Measurements from ENCODE around the gene IL13RA1. TPM values are rescaled to one million over a fixed set of nuclear protein-coding genes. Genes with fewer than 3 reads are reported as not detected.
A peak's percentile ranks its signal among the peaks of the same experiment; 100 is the strongest.

The IL13RA1 gene
- total RNA-seq, 1 donor from 2014 or later: 38.6 TPM

GRCh38 chrX:118839334-118839958 lies 112.0 kb downstream of the IL13RA1 start:
- DNase-seq (ENCODE audit: low read depth): no peak
- Histone ChIP-seq H3K4me3 (ENCODE audit: low read depth, low read length) (peak overlapping the region; percentile 42), H3K27me3 (ENCODE audit: control insufficient read depth, insufficient read depth, low read length) (no peaks in the 10 kb centered on the region), H3K36me3 (ENCODE audit: control insufficient read depth, insufficient read depth, low read length) (no peaks in the 10 kb centered on the region)
- peak; percentile 62 for TF ChIP-seq CTCF (IDR thresholded peaks at IDR 0.05; ENCODE audit: insufficient read depth, low read length, poor library complexity, severe bottlenecking)

Other genes with a start within 250 kb of the IL13RA1 start
- 10.9 and 11.1 TPM in 2 replicates for gene DOCK11, start 231.8 kb upstream of the IL13RA1 start, total RNA-seq
- 0.13 TPM in 1 of 2 replicates, not detected in the other for gene ZCCHC12, start 96.2 kb downstream of the IL13RA1 start, total RNA-seq
- gene LONRF3, start 247.0 kb downstream of the IL13RA1 start, total RNA-seq: 7.2 and 8.1 TPM in 2 replicates

Data from kidney epithelial cell (primary cell).